Umbilical cord (tissue), 2 donors: Measurements from ENCODE around the gene ID4. TPM values are rescaled to one million over a fixed set of nuclear protein-coding genes. Genes with fewer than 3 reads are reported as not detected.
"Not testable (repeated sequence)": the region's sequence is repeated elsewhere in the genome, so short reads cannot be mapped to it uniquely, and the experiment has no call there.

Source experiments
- DNase-seq: peaks from one replicate; pipeline ENCODE4 v3.0.0-alpha.2; 2015; ENCODE audit warnings: low spot score
- total RNA-seq: library from RNA; depleted of rRNA; stranded (reverse); fragments of >200 nt; gene quantifications from one replicate; pipeline ENCODE4 v1.2.3, GENCODE V29; 2014; ENCODE audit warnings: low replicate concordance; ENCODE audit not compliant: insufficient read depth

The ID4 gene
- total RNA-seq, 1 donor from 2014 or later: 222 TPM

DNA sequence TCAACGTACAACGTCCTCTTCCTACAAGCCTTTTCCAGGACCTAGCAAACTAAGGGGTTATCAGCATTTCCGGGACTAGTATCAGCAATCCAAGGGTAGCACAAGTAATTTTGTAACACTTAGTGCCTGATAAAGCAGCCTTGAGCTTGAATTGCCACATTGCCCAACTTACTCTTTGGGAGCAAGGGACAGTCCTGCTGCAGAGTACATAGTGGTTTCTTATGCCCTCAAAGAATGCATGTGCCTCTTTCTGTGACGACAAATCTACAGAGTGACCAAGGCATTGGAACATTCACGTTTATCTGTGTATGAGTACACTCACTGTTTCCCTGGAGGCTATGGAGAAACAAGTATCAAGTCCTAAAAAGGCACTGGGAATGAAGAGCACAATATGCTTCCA lies 3.2 kb upstream of the ID4 start:
- DNase-seq: no peak

DNA sequence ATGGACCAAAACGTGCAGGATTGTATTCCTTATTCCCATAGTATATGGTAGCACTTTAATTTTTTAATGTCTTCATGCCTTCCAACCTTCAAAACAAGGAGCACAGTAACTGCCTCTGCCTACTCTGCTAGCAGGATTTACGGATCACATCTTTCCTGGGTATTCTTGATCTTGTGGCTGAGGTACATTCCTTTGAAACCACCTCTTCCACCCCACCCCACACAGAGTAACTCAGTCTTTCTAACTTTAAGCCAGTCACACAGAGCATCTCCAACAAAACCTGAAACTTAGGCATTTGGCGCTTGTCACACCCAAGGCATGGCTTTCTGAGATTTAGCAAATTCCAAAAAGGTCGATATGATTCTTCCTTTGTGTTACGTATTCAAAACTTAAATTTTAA lies 2.3 kb upstream of the ID4 start:
- DNase-seq: no peak

DNA sequence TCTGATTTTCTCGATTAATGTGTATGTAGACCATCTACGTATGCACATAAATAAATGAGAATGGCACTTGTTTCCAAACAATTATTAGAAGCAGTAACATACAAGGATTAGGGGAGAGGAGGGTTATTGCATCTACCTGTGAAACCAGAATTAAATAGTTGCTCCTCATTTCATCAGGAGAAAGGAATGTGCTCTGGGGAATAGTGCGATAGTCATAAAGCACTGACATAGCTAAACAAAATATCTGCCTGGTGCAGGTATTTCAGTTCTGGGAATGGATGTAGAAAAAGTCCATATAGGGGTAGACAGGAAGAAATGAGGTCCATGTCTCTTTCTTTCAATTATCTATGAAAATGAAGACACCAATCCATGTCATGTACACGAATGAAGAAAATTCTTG lies 1.6 kb upstream of the ID4 start:
- no peak for DNase-seq

- DNase-seq: no peak
These were observed 606 bp downstream of the ID4 start for GRCh38 chr6:19837511-19838441.

DNA sequence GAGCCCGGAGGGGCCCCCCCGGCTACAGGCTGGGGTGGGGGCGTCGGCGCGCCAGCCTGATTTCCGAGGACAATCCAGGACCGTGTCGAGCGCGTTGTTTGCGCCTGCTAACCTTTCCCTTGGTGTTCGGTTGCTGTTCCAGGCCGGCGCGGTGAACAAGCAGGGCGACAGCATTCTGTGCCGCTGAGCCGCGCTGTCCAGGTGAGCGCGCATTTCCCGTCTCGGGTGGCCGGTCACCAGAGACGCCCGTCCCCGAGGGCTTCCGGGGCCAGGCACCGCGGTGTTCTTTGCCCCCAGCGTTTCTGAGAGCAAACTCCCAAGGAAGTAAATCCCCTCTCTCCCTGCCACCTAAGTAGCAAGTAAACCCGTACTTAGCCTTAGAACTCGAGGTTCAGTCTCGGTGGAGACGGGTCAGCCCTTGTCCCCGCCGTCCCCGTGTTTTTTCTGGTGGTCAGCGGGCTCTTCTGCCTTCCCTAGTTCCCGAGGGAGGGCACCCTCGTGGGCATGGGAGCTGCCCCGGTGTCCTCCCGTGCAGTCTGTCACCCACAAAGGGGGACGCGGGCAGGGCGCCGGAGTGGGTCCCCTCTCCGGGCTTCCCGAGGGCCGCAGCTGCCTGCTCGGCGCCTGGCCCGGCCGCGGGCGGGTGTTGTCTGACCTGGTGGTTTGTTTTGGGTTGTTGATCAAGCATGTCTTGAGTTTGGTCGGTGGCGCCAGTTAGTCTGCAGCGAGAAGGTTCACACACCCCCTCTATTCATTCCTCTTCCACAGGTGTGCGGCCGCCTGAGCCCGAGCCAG lies 1.5 kb downstream of the ID4 start:
- peak; percentile 44 for DNase-seq

- no peak for DNase-seq
These were observed 2.0 kb downstream of the ID4 start for GRCh38 chr6:19839237-19839546.

DNA sequence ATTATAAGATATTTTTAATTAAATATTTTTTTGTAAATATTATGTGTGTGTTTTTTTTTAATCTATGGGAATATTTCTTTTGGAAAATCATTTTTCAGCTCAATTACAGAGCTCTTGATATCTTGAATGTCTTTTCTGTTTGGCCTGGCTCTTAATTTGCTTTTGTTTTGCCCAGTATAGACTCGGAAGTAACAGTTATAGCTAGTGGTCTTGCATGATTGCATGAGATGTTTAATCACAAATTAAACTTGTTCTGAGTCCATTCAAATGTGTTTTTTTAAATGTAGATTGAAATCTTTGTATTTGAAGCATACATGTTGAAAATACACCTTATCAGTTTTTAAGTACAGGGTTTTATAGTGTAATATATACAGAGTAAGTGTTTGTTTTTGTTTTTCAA lies 2.6 kb downstream of the ID4 start:
- no peak for DNase-seq

- DNase-seq: no peak
These were observed 4.0 kb downstream of the ID4 start for GRCh38 chr6:19841181-19841580.

GRCh38 chr6:19842030-19842615 lies 5.0 kb downstream of the ID4 start:
- DNase-seq: no peak

GRCh38 chr6:19844689-19845088 lies 7.5 kb downstream of the ID4 start:
- DNase-seq: no peak

GRCh38 chr6:19845266-19846041 lies 8.3 kb downstream of the ID4 start:
- peak; percentile 91 for DNase-seq

- no peak for DNase-seq
These were observed 11.4 kb downstream of the ID4 start for GRCh38 chr6:19848465-19849029.

DNA sequence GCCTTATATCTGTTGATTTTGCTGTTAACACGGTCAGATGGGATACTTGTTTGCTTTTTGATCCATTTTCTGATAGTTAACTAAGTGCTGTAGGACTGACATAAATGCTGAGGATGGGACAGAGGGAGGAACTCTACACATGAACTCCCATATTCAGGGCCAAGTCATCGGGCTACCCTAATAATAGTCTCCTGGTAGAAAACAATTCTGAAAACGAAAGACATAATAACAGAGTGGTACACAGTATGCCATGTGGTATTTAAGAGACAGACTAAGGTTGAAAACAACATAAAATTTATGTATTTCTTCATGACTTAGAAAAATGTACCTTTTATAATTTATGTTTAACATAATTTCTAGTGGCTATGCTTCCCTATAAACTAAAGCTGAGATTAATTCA lies 12.0 kb downstream of the ID4 start:
- no peak for DNase-seq

DNA sequence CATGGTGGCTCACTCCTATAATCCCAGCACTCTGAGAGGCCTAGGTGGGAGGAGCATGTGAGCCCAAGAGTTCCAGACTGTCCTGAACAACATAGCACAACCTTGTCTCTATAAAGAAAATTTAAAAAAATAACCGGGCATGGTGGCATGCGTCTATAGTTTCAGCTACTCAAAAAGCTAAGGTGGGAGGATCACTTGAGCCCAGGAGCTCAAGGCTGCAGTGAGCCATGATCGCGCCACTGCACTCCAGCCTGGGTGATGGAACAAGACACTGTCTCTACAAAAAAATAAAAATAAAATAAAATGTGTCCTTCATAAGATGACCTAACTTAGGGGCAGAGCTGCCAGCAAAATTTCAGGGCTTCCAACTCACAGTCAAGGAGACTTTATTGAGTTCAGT lies 12.6 kb downstream of the ID4 start:
- DNase-seq: no peak

- DNase-seq: peak; percentile 85
These were observed 14.3 kb downstream of the ID4 start for GRCh38 chr6:19851241-19852089.

GRCh38 chr6:19852090-19852457 lies 14.9 kb downstream of the ID4 start:
- DNase-seq: no peak

GRCh38 chr6:19852927-19853326 lies 15.8 kb downstream of the ID4 start:
- DNase-seq: no peak

DNA sequence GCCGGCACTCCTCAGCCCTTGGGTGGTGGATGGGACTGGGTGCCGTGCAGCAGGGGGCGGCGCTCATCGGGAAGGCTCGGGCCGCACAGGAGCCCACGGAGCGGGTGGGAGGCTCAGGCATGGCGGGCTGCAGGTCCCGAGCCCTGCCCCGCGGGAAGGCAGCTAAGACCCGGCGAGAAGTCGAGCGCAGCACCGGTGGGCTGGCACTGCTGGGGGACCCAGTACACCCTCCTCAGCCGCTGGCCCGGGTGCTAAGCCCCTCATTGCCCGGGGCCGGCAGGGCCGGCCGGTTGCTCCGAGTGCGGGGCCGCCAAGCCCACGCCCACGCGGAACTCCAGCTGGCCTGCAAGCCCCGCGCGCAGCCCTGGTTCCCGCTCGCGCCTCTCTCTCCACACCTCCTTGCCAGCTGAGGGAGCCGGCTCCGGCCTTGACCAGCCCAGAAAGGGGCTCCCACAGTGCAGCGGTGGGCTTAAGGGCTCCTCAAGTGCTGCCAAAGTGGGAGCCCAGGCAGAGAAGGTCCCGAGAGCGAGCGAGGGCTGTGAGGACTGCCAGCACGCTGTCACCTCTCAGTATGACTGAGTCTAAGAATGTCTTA lies 17.3 kb downstream of the ID4 start:
- not testable (repeated sequence) for DNase-seq

- no peak for DNase-seq
These were observed 18.4 kb downstream of the ID4 start for GRCh38 chr6:19855536-19855935.

GRCh38 chr6:19857139-19857538 lies 20.0 kb downstream of the ID4 start:
- no peak for DNase-seq
